NCI-H526 treated with DMSO at 0.1 percent for 48 hours (cell line): ENCODE measurements around the gene MXRA8.
"Not testable (repeated sequence)": the region's sequence is repeated elsewhere in the genome, so short reads cannot be mapped to it uniquely, and the experiment has no call there.

ENCODE experiments used
- DNase-seq: peaks from one replicate; lab custom pipeline; 2025; lab: John Stamatoyannopoulos, UW

The MXRA8 gene

DNA sequence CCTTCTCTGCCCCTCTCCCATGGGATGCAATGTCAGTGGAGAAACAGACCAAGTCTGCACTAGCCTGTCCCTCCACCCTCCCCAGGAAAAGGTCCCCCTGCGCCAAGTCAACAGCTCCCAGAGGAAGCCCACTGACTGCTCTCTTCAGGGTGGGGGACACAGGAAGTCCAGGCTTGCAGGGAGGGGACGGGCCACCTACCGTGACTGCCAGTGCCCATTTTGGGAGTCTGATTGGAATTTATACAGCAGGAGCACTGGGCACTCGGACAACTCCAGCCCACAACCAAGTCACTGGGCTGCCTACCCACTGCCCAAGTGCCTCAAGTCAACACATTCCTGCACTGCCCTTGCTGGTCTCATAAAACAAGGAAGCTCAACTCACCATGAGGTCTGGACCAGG lies 34.7 kb upstream of the MXRA8 start:
- no peak for DNase-seq

DNA sequence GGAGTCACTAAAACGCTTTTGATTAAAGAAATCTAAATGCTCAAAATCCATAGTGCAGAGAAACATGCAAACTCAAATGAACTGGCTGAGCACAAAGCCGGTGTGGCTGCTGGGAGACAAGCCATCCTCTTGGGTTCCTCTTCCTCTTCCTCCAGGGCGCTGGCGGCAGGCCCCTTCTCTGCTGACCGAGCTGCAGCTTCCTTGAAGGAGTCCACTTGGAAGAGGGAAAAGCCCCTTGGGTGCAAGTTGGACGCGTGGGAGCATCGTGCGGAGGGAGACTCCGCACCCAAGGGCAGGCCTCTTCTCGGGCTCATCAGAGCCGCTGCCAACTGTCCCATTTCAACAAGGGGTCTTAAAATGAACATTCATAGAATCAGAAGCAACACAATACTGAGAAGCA lies 32.9 kb upstream of the MXRA8 start:
- DNase-seq: no peak

DNA sequence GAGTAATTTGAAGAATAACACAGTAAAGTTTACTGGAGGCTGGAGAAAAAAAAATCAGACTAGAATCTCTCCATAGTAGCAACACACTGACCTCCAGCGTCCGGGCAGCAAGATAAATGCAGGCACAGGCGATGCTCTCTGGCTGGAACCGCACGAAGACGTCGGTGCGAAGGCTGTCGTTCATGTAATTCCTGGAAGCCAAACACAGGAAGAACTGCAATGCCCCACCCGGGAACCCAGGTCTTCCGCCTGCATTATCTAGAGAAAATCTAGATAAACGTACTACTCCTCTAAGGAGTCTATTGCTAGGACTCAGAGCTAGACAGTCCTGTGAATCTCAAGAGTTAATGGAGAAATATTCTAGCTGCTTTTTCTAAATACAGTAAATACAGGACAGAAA lies 32.3 kb upstream of the MXRA8 start:
- no peak for DNase-seq

DNA sequence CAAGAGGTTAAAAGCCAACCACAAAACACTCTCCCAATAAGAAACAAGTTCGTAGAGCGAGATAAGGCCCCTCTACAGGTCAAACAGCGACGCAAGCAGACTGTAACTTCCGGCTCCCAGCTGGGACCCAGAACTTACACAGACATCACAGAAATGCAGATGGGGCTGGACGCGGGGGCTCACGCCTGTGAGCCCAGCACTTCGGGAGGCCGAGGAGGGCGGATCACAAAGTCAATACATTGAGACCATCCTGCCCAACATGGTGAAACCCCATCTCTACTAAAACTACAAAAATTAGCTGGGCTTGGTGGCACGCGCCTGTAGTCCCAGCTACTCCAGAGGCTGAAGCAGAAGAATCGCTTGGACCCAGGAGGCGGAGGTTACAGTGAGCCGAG lies 29.7 kb upstream of the MXRA8 start:
- no peak for DNase-seq

DNA sequence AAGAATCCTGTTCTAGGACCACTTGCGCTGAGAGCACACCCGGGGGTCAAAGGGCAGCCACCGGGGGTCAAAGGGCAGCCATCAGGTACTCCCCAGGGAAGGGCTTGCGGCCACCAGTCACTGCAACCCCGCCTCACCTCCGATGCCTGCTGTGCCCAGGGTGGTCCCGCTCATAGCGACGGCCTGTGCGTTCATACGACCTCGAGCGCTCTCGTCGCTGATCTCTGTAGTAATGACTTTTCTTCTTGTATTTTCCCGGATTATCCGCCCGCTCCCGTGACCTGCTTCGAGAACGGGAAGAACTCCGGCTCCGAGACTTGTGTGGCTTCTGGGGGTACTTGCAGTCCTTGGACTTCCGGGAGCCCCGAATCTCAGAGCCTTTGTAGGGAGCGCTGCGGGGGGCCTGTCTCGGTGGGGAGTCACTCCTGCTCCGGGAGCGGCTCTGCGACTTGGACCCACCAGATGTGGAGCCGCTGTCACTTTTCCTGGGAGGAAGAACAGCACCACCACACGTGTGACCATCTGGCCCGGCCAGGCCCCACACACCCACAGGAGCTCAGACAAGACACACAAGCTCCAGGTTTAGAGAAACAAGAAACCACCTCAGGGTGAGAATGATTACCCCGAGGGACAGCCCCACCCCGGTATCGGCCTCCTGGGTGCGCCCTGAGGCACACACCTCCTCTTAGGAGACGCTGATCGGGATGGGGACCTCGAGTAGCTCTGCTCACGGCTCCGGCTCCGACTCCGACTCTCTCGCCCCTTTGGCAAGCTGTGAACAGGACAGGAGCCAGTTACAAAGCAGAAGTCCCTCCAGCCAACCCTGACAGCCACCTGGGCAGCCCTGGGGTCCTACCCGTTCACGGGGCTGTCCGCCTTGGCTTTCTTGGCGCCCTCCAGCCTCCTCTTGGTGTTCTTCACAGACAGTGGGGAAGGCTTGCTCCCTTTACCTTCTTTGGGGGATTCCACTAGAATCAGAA lies 29.0 kb upstream of the MXRA8 start:
- DNase-seq: no peak

DNA sequence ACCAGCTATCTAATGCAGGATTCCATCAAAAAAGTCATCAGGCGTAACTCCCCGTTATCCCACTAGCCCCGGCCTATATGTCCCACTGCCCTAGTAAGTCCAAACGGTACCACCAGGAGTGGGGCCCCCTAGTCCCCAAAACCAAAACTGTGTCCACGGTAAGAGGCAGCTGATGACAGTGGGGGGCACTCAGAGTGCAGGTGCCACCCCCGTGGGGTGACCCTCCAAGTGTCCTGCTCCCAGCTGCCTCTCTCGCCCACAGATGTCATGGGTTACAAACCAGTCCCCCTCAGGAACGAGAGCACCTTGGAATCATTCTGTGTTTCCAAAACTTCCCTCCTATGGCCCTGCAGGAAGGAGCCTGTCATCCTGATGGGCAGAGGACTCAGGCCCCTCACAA lies 27.6 kb upstream of the MXRA8 start:
- no peak for DNase-seq

DNA sequence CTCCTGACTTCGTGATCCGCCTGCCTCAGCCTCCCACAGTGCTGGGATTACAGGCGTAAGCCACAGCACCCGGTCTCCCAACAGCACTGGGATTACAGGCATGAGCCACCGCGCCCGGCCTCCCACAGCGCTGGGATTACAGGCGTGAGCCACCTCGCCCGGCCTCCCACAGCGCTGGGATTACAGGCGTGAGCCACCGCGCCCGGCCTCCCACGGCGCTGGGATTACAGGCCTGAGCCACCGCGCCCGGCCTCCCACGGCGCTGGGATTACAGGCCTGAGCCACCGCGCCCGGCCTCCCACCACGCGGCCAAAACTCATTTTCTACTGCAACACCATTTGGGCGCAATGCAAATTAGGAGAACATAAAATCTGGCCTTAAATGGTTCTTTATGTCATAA lies 27.0 kb upstream of the MXRA8 start:
- DNase-seq: not testable (repeated sequence)

DNA sequence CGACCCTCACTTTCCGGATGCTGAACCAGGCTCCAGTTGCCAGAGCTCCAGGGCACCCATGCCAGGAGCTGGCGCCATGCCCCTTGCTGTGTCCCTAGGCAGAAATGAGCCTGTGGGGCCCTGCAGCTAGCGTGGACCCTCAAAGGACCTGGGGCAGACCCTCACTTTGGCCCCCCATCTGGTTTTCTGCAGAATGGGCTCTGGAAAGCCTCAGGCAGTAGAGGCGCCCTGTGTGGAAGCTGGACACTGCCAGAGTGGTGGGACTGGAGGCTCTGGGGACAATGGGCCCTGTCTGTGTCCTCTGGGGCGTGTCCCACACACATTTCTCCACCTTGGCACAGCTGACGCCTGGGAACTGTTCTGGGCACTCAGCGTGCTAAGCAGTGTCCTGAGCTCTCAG lies 22.9 kb upstream of the MXRA8 start:
- DNase-seq: no peak

DNA sequence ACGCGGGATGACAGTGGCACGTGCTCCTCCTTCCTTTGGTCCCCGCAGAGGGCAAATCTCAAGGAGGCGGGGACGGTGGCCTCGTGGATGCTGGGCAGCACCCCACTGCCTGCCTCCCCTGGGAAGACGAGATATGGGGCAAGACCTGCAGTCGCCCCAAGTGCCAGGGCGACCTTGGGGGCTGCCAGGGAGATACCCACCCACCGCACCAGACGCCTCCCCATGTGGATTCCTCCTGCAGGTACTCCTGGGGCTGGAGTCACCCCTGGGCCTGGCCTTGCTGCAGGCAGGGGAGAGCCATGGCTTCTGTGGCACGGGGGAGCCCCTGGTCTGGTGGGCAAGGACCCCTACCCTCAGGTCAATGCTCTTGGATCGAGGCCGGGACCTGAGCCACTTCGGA lies 22.5 kb upstream of the MXRA8 start:
- no peak for DNase-seq

DNA sequence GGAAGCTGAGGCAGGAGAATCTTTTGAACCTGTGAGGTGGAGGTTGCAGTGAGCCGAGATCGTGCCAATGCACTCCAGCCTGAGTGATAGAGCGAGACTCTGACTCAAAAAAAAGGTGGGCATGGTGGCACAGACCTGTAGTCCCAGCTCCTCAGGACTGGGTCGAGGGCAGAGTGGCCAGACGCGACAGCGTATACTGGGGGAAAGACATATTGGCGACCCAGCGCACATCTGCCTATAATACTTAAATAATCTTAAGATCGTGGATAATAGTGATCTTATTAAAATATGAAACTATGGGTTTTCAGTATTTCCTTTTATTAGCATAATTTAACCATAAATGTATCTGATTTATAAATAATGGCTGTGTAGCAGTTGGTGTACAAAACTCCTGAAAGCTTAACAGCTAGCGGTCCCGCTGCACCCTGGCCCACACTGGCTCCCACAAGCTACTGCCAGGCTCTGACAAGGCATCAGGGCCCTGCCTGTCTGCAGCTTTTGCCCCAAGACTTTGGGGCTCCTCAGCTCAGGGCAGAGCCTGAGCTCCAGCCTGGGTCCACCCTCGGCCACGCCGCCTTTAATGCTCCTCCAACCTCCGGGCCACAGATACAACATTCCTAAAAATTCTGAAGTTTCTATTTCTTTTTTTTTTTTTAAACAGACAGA lies 19.3 kb upstream of the MXRA8 start:
- no peak for DNase-seq

DNA sequence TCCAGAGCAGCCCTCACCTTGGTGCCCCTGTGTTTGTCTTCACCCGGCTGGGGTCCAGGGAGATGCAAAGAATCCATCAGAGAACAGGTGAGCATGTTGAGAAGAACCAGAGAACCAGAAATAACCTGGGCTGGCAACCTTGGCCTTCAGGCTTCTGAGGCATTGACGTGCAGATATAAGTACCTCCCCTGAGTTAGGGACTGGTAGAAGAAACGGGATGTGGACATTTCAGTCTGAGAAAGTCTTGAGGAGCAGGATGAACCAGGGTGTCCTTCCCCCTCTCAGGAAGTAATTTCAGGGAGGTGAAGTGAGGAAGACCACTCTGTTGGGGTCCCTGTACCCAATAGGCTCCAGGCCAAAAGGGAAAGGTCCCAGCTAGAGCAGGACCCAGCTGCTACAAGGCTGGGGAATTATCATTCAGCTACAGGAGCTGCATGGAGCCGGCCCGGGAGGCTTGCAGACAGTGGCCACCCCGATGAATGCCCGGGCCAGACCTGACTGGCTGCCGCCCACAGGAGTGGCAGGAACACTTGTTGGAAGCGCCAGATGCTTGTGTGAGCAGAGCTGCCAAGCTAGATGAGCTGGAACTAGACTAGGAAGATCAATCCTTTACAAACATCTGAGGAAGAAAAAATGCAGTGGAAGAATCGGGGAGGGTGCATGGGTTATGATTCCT lies 18.3 kb upstream of the MXRA8 start:
- no peak for DNase-seq

DNA sequence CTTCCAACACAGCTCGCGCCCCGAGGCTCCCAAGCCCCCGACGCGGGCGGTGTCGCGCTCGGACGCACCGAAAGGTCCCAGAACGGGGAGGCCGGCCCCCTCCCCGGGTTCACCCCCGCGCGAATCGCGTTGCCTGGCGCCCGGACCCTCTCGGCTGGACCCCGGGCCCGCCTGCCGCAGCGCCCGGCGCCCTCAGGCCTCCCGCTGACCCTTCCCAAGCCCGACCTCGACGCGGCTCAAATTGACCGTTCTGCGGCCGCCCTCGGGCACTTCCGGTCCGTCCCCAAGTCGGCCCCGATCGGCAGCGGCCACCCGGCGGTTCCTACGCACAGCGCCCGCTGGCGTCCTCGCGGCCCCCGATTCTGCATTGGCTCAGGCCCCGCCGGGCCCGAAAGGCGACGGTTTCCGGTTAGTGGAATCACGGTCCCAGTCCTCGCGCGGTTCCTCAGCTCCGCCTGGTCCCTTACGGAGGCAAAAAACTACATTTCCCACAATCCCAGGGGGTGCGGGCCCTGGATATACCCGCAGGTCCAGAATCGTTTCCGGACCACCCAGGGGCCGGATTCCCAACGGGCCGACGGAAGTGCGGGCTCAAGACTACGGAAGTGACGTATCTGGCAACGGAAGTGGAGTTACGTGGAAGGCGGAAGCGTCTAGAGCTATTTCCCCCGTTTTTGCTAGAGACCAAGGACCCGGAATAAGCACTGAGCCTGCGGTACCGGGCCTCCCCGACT lies 16.7 kb upstream of the MXRA8 start, which contains the start of gene AURKAIP1:
AURKAIP1 (minus strand) TSS at position 279 of the 734 bp plus-strand sequence. CDS start 451 bp downstream, outside the sequence.
- peak; percentile 98 for DNase-seq

DNA sequence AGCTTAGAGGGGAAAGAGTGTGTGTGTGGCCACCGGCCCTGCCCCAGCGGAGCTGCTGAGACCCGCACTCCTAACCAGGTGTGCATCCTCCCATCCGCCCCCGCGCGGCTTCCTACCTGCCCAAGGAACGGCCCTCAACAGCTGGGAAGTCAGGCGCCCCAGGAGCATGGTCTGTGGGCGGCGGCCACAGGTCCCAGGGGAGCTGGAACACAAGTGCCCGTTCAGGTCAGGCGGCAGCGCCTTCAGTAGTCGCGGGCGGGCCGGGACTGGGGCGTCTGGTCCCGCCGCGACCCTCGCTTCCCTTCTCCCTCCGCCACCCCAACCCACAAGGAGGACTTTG lies 16.2 kb upstream of the MXRA8 start:
- no peak for DNase-seq

DNA sequence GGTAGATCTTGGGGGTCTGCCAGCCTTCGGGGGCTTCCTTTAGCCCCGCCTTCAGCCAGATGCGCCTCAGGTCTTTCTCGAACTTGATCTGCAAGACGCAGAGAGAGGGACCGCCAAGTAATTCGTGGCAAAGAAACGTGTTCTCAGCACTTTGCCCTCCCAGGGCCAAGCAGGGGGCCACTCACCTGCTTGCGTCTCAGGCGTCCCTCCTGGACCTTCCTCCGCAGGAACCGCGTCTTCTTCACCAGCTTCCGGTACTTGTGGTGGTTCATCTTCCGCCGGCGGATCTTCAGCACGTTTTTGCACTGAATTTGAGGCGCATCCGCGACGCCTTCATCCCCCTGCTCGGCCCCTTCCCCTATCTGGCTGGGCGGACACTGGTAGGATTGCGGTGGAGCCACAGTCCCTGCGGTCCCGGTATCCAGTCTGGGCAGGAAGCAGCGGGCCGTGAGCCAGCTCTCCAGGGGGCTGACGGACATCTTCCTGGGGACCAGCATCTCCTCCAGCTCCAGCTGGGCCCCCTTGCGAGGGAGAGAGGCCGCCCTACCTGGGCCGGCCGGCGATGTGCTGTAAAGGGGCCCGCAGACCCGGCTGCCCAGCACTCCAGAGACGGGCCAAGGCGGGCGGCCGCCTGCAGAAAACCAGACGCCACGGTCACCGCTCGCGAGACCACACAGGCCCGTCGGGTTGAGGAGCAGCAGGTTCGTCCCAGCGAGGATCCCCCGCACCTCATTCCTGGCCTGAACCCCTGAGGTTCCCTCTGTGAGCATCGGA lies 15.6 kb upstream of the MXRA8 start:
- no peak for DNase-seq

DNA sequence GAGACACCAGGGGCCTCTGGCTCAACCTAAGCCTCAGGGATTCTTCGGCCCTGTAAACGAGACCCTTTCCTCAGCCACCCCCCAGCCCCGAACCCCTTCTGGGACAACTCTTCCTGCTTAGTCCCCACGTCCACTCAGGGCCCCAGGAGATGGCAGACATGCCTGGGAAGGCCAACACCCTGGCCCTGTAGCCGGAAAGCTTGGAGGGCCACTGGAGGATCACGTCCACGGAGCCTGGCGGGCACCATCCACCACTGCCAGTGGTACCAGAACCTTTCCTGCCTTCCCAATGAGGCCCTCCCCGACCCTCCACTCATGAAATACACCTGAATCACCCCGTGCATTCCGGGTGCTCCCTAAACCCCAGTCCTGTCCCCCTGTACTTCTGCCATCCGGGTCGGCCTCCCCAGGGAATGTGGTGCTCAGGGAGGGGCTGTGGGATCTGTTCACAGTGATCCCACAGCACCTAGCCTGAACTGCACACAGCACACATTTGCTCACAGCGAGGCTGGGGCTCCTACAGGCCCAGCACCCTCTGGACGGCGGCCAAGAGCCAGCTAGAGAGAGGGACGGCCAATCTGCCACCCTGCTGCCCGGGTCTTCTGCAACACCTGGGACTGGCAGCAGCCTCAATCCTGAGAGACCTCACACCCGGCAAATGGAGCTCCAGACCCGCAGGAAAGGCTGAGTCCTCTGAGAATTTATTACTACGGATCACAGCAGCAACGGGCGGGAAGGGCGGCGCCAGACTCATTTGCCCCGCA lies 14.9 kb upstream of the MXRA8 start:
- DNase-seq: no peak

DNA sequence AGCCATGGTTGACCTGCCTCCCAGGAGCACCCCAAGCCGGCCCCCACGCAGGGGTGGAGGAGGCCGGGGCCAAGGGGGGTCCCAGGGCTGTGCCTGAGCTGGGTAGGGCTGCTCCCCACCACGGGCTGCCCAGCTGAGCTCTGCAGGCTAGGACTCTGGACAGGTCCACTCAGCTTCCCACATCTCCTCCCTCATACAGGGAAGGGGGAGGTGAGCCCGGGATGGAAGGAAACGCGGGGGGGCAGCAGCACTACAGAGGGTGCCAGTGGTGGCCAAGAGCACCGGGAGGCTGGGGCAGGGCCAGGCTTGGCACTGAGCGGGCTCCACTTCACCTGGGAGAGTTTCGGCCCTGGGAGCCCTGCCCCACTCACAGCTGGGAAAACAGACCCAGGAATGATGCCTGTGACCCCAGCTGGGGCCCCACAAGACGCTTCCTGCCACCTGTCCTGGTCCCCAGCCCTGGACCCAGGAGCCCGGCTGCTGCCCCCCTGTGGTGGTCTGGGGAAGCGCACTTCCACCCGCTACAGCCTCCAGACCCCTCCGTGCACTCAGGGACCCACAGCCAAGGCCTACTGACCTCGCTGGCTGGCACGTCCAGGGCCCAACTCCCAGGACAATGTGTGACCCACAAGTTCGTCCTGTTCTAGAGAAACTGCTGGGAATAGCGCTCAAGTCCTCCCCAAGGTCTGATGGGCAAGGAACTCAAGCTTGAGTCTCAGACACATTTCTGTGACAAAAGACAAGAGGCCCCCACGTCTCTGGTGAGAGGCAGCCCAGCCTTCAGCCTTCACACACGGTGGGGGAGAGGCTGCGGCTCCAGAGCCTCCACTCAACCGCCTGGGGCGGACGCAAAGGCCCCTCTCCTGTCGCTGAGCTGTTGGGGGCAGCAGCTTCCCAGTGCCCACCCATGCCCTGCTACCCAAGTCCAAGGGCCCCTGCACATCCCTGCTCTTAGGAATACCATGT lies 13.7 kb upstream of the MXRA8 start:
- DNase-seq: no peak

DNA sequence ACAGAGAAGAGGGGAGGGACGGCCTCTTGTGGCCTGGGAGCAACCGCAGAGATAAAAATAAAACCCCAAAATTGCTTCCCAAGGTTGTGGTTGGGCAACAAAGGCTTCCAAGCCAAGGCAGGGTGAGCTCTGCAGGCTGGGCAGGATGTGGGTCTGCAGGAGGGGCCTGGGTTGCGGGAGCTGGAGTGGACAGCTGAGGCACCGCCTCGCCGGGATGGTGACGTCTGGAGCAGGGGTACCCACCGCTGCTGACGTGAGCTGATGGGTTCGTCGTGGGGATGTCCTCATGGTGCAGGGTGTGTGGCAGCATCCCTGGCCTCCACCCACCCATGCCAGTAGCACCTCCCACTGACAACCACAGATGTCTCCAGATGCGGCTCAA lies 13.0 kb upstream of the MXRA8 start:
- DNase-seq: no peak

DNA sequence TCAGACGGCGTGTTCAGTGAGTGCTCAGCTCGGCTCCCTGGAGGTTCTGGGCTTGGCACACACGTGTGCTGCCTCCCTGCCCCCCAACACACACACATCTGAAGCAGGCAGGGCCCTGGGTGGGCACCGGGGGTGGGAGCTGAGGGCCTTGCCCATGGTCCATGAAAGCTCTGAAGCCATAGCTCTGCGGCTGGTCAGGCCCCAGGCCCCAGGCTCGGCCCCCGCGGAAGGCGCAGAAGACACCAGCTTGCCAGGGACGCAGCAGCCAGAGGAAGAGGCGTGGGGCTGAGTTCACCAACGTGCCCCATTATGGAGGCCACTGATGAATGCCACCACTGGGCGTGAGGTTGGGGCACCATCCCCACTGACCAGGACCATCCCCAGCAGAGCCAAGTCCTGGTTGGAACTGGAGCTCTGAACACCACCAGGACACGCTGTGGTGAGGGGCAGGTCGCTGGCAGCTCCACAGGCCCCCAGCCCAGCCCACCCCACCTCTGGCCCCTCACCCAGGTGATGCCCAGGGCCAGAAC lies 12.5 kb upstream of the MXRA8 start:
- DNase-seq: no peak

DNA sequence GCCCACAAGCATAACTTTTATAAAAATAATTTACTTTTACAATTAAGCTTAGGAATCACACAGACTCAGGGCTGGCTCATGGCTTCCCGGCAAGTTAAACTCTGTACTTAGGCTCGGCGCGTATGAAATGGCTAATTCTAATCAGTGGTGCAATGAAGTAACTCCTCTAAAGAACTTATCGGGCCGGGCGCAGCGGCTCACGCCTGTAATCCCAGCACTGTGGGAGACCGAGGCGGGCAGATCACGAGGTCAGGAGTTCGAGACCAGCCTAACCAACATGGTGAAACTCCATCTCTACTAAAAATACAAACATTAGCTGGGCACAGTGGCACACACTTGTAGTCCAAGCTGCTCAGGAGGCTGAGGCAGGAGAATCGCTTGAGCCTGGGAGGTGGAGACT lies 11.7 kb upstream of the MXRA8 start:
- DNase-seq: not testable (repeated sequence)
